ENCODE data around the gene PLA2G4A. TPM values are rescaled to one million over a fixed set of nuclear protein-coding genes. Genes with fewer than 3 reads are reported as not detected.

PLA2G4A gene
- total and polyA plus RNA-seq, 4 donors: 4.7 to 15.4 (median 9.0) TPM

DNA sequence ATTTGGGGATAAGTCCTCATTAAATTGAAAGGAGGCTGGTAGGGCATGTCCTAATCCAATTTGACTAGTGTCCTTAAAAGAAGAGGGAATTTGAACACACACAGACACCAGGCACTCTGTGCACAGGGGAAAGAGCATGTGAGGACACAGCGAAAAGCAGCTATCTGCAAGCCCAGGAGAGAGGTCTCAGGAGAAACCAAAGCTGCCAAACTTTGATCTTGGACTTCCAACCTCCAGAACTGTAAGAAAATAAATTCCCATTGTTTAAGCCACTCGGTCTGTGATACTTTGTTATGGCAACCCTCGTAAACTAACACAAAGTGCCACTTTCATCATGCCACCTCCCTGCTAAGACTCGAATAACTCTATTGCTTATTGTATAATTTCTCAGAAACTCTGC is 13.8 kb downstream of the PLA2G4A start:
- 90% methylated on average over 2 of the region's 4 CpGs for WGBS (ENCODE audit: insufficient coverage)

DNA sequence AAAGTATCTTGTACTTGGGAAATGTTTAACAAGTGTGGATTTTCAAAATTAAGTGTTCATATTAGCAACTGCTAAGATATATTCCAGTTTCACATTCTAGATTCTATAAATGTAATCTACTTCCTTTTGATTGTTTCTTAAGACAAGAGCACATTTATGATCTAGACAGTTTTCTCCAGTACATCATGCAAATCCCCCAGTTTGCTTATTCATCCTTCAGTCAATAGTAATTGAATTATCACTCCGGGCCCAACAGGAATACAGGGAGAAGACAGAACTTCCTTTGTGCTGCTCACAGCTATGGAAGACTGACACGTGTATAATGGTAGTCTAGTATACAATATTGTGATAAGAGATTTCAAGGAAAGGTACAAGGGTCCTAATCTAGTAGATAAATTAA is 14.5 kb downstream of the PLA2G4A start:
- no peak overlapping the region for H3K27ac ChIP-seq (ENCODE audit: low read depth, low read length)
- no peaks in the 10 kb centered on the region for H3K4me1 ChIP-seq (ENCODE audit: control insufficient read depth, insufficient read depth, low read length)
- H3K27me3 ChIP-seq (ENCODE audit: control insufficient read depth, insufficient read depth, low read length): no peaks in the 10 kb centered on the region
- H3K9me3 ChIP-seq (ENCODE audit: control insufficient read depth, insufficient read depth, low read length): no peaks in the 10 kb centered on the region
- WGBS (ENCODE audit: insufficient coverage): 80% methylated on average over 1 of the region's 2 CpGs
- H3K4me3 ChIP-seq (ENCODE audit: low read depth, low read length): no peak overlapping the region
- DNase-seq (ENCODE audit: low read depth in 4 of 6, low spot score in 6 of 6): no peak
- no peaks in the 10 kb centered on the region for H3K36me3 ChIP-seq (ENCODE audit: control insufficient read depth, insufficient read depth, low read length)

More for the DNA sequence above, 13.8 kb downstream of the PLA2G4A start:
- H3K9me3 ChIP-seq (ENCODE audit: control insufficient read depth, insufficient read depth, low read length): no peaks in the 10 kb centered on the region
- H3K4me1 ChIP-seq (ENCODE audit: control insufficient read depth, insufficient read depth, low read length): no peaks in the 10 kb centered on the region
- no peaks in the 10 kb centered on the region for H3K27me3 ChIP-seq (ENCODE audit: control insufficient read depth, insufficient read depth, low read length)
- peak in 1 of 6 donors; percentile 14 for DNase-seq (ENCODE audit: low read depth in 4 of 6, low spot score in 6 of 6)
- no peak overlapping the region for H3K27ac ChIP-seq (ENCODE audit: low read depth, low read length)
- no peak overlapping the region for H3K4me3 ChIP-seq (ENCODE audit: low read depth, low read length)
- no peaks in the 10 kb centered on the region for H3K36me3 ChIP-seq (ENCODE audit: control insufficient read depth, insufficient read depth, low read length)

GRCh38 chr1:186843931-186844330 is 15.2 kb downstream of the PLA2G4A start:
- Histone ChIP-seq H3K4me1 (ENCODE audit: control insufficient read depth, insufficient read depth, low read length) (no peaks in the 10 kb centered on the region), H3K9me3 (ENCODE audit: control insufficient read depth, insufficient read depth, low read length) (no peaks in the 10 kb centered on the region), H3K4me3 (ENCODE audit: low read depth, low read length) (no peak overlapping the region), H3K36me3 (ENCODE audit: control insufficient read depth, insufficient read depth, low read length) (no peaks in the 10 kb centered on the region), H3K27me3 (ENCODE audit: control insufficient read depth, insufficient read depth, low read length) (no peaks in the 10 kb centered on the region), H3K27ac (ENCODE audit: low read depth, low read length) (no peak overlapping the region)
- no CpG with 5 or more reads among the region's 2 CpGs for WGBS (ENCODE audit: insufficient coverage)
- no peak for DNase-seq (ENCODE audit: low read depth in 4 of 6, low spot score in 6 of 6)

DNA sequence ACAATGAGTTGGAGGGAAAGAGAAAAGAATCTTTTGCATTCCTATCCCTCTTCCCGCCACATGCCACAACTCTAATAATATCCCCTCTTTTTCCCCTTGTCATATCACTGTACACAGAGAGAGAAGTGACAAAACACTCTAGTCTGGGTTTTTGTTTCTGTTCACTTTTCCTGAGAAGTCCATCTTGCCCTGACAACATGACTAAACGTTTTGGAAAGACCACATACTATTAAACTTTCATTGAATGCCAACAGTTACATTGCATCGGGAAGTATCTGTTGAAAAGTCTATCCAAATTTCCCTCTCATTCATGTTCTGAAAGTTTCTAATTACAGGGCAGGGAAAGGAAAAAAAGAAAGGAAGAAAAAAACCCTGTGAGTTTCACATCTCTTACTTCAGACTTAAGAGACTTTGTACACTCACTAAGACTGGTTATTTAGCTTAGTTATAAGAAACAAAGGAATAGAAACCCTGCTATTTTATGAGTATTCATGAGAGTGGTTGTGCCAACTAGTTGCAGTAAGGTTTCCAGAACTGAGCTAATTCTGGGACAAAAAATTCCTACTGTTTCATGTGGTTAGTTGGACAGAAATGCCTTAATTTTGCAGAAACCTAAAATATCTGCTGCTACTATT is 16.9 kb downstream of the PLA2G4A start:
- no peaks in the 10 kb centered on the region for H3K4me1 ChIP-seq (ENCODE audit: control insufficient read depth, insufficient read depth, low read length)
- H3K9me3 ChIP-seq (ENCODE audit: control insufficient read depth, insufficient read depth, low read length): no peaks in the 10 kb centered on the region
- 38% methylated on average over 2 of the region's 3 CpGs for WGBS (ENCODE audit: insufficient coverage)
- DNase-seq (ENCODE audit: low read depth in 4 of 6, low spot score in 6 of 6): peak in 3 of 6 donors; percentile 9 to 58 (median 27)
- no peaks in the 10 kb centered on the region for H3K36me3 ChIP-seq (ENCODE audit: control insufficient read depth, insufficient read depth, low read length)
- H3K27me3 ChIP-seq (ENCODE audit: control insufficient read depth, insufficient read depth, low read length): no peaks in the 10 kb centered on the region
- H3K27ac ChIP-seq (ENCODE audit: low read depth, low read length): peak overlapping the region; percentile 50
- H3K4me3 ChIP-seq (ENCODE audit: low read depth, low read length): no peak overlapping the region

DNA sequence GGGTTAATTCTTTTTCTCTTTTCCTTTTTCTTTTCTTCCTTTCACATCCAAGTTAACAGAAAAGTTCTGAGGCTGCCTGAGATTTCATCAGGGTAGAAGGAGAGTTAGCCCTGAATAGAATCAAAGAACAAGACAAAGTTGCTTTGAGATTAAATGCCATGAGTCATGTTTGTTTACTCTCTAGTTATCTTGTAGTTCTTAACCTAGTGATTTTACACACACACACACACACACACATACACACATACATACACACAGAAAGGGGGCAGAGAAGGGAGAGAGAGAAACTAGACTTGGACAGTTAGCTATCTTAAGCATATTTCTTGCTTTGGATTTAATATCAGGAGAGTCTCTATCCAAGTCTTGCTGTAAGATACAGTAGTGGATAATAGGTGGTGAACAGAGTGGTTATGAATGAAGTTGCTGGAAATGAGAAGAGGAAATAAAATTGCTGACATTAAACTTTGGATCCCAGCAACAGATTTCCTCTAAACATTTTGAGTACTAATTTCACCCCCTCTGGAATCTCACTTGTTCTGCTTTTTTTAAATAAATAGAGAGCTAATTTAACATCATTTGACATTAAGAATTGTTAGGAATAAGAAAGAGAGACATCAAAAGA is 19.9 kb downstream of the PLA2G4A start:
- H3K4me1 ChIP-seq (ENCODE audit: control insufficient read depth, insufficient read depth, low read length): no peaks in the 10 kb centered on the region
- H3K27me3 ChIP-seq (ENCODE audit: control insufficient read depth, insufficient read depth, low read length): no peaks in the 10 kb centered on the region
- DNase-seq (ENCODE audit: low read depth in 4 of 6, low spot score in 6 of 6): no peak
- no peak overlapping the region for H3K4me3 ChIP-seq (ENCODE audit: low read depth, low read length)
- no peaks in the 10 kb centered on the region for H3K9me3 ChIP-seq (ENCODE audit: control insufficient read depth, insufficient read depth, low read length)
- H3K27ac ChIP-seq (ENCODE audit: low read depth, low read length): peak overlapping the region; percentile 7
- no peaks in the 10 kb centered on the region for H3K36me3 ChIP-seq (ENCODE audit: control insufficient read depth, insufficient read depth, low read length)

DNA sequence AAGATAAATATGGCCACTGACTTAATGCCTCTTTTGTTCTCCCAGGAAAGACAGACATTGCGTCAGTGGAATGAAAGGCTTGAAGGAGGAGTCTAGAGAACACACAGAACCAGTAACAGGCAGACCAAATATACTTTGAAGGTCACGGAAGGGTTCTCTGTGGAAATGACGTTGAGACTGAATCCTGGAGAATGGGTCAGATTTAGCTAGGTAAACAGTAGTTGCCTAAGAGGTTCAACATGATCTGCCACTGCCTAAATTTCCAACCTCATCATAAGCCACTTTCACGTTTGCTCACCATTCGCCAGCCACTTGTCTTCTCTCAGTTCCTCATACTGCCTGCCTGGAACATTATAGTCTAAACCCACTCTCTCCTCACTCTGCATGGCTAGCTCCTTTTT is 20.5 kb downstream of the PLA2G4A start:
- 78% methylated on average over 4 of the region's 5 CpGs for WGBS (ENCODE audit: insufficient coverage)
- DNase-seq (ENCODE audit: low read depth in 4 of 6, low spot score in 6 of 6): no peak
- Histone ChIP-seq H3K9me3 (ENCODE audit: control insufficient read depth, insufficient read depth, low read length) (no peaks in the 10 kb centered on the region), H3K4me1 (ENCODE audit: control insufficient read depth, insufficient read depth, low read length) (no peaks in the 10 kb centered on the region), H3K4me3 (ENCODE audit: low read depth, low read length) (no peak overlapping the region), H3K27me3 (ENCODE audit: control insufficient read depth, insufficient read depth, low read length) (no peaks in the 10 kb centered on the region), H3K36me3 (ENCODE audit: control insufficient read depth, insufficient read depth, low read length) (no peaks in the 10 kb centered on the region), H3K27ac (ENCODE audit: low read depth, low read length) (no peak overlapping the region)

- H3K27me3 ChIP-seq (ENCODE audit: control insufficient read depth, insufficient read depth, low read length): no peaks in the 10 kb centered on the region
- H3K27ac ChIP-seq (ENCODE audit: low read depth, low read length): no peak overlapping the region
- H3K36me3 ChIP-seq (ENCODE audit: control insufficient read depth, insufficient read depth, low read length): no peaks in the 10 kb centered on the region
- DNase-seq (ENCODE audit: low read depth in 4 of 6, low spot score in 6 of 6): no peak
- H3K4me3 ChIP-seq (ENCODE audit: low read depth, low read length): no peak overlapping the region
- H3K9me3 ChIP-seq (ENCODE audit: control insufficient read depth, insufficient read depth, low read length): no peaks in the 10 kb centered on the region
- no peaks in the 10 kb centered on the region for H3K4me1 ChIP-seq (ENCODE audit: control insufficient read depth, insufficient read depth, low read length)
Observed at GRCh38 chr1:186849826-186850225, 21.1 kb downstream of the PLA2G4A start.

DNA sequence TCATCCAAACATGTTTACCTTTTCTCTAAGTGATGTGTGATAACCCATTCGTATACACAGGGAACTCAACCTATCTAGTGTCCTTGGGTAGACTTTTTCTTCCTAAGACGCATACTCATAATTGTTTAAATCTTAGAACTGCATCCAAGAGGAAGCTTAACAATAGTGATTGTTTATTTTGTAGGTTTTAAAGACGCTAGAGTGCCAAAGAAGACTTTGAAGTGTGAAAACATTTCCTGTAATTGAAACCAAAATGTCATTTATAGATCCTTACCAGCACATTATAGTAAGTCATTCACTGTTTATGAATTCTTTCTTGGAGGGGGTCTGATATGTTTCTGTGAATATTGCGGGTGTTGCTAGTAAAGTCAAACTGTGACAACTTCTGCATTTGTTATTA is 25.4 kb downstream of the PLA2G4A start:
- Histone ChIP-seq H3K27me3 (ENCODE audit: control insufficient read depth, insufficient read depth, low read length) (no peaks in the 10 kb centered on the region), H3K27ac (ENCODE audit: low read depth, low read length) (no peak overlapping the region), H3K4me3 (ENCODE audit: low read depth, low read length) (no peak overlapping the region), H3K9me3 (ENCODE audit: control insufficient read depth, insufficient read depth, low read length) (no peaks in the 10 kb centered on the region), H3K36me3 (ENCODE audit: control insufficient read depth, insufficient read depth, low read length) (no peaks in the 10 kb centered on the region), H3K4me1 (ENCODE audit: control insufficient read depth, insufficient read depth, low read length) (no peaks in the 10 kb centered on the region)
- no peak for DNase-seq (ENCODE audit: low read depth in 4 of 6, low spot score in 6 of 6)
- WGBS (ENCODE audit: insufficient coverage): no CpG with 5 or more reads among the region's 4 CpGs

GRCh38 chr1:186858923-186859322 is 30.2 kb downstream of the PLA2G4A start:
- peak in 2 of 6 donors; percentile 16 to 78 for DNase-seq (ENCODE audit: low read depth in 4 of 6, low spot score in 6 of 6)
- no peak overlapping the region for H3K27ac ChIP-seq (ENCODE audit: low read depth, low read length)
- H3K4me1 ChIP-seq (ENCODE audit: control insufficient read depth, insufficient read depth, low read length): no peaks in the 10 kb centered on the region
- H3K27me3 ChIP-seq (ENCODE audit: control insufficient read depth, insufficient read depth, low read length): no peaks in the 10 kb centered on the region
- H3K36me3 ChIP-seq (ENCODE audit: control insufficient read depth, insufficient read depth, low read length): no peaks in the 10 kb centered on the region
- H3K9me3 ChIP-seq (ENCODE audit: control insufficient read depth, insufficient read depth, low read length): no peaks in the 10 kb centered on the region
- no peak overlapping the region for H3K4me3 ChIP-seq (ENCODE audit: low read depth, low read length)

DNA sequence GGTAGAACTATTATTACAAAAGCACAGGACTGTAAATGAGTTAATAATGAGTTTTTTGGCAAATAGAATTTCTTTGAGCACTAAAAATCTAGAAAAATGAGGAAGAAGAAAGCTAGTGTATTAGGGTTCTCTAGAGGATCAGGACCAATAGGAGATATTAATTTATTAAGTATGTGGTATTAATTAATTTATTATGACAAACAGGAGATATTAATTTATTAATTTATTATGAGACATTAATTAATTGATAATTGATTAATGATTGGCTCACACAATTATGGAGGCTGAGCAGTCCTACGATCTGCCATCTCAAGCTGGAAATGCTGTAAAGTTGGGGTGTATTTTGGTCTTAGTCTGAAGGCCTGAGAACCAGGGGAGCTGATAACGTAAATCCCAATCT is 31.2 kb downstream of the PLA2G4A start:
- H3K9me3 ChIP-seq (ENCODE audit: control insufficient read depth, insufficient read depth, low read length): no peaks in the 10 kb centered on the region
- H3K36me3 ChIP-seq (ENCODE audit: control insufficient read depth, insufficient read depth, low read length): no peaks in the 10 kb centered on the region
- H3K27ac ChIP-seq (ENCODE audit: low read depth, low read length): no peak overlapping the region
- no peak for DNase-seq (ENCODE audit: low read depth in 4 of 6, low spot score in 6 of 6)
- 100% methylated on average over 2 of the region's 2 CpGs for WGBS (ENCODE audit: insufficient coverage)
- no peaks in the 10 kb centered on the region for H3K4me1 ChIP-seq (ENCODE audit: control insufficient read depth, insufficient read depth, low read length)
- no peak overlapping the region for H3K4me3 ChIP-seq (ENCODE audit: low read depth, low read length)
- H3K27me3 ChIP-seq (ENCODE audit: control insufficient read depth, insufficient read depth, low read length): no peaks in the 10 kb centered on the region
